Fibroblast of pulmonary artery (primary cell): ENCODE results near the gene MYL9.

Experiments
- DNase-seq: peaks from one replicate; pipeline ENCODE4 v3.0.0-alpha.2; 2010; ENCODE audit warnings: low read depth
- H3K4me3 ChIP-seq: replicated peaks from 2 replicates; pipeline ENCODE4 v1.5.1; 2011; ENCODE audit warnings: low read depth, mild to moderate bottlenecking, control low read depth, low read length, moderate library complexity
- TF ChIP-seq, protein P1 (sequence below): IDR thresholded peaks from 2 replicates; pipeline ENCODE4 v1.5.1; 2011; ENCODE audit warnings: mild to moderate bottlenecking, control low read depth, low read length, inconsistent platforms; ENCODE audit errors: missing control alignments

MYL9 gene

DNA sequence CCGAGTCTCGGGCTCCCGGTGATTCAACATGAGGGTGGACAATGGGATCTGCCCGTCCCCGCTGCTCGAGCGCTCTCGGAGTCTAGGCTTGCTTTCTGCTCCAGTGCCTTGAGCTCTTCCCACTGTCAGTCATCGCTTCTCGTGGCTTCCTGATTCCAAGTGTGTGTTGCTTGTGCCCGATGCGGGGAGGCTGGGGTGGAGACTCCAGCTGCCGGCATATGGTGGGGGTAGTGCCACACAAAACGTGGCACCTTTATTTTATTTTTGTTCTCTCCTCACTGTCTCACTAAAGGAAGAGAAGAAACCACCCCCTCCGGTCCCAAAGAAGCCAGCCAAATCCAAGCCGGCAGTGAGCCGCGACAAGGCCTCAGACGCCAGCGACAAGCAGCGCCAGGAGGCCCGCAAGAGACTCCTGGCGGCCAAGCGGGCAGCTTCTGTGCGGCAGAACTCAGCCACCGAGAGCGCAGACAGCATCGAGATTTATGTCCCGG is 14.8 kb upstream of the MYL9 start:
- TF ChIP-seq, protein P1, sequence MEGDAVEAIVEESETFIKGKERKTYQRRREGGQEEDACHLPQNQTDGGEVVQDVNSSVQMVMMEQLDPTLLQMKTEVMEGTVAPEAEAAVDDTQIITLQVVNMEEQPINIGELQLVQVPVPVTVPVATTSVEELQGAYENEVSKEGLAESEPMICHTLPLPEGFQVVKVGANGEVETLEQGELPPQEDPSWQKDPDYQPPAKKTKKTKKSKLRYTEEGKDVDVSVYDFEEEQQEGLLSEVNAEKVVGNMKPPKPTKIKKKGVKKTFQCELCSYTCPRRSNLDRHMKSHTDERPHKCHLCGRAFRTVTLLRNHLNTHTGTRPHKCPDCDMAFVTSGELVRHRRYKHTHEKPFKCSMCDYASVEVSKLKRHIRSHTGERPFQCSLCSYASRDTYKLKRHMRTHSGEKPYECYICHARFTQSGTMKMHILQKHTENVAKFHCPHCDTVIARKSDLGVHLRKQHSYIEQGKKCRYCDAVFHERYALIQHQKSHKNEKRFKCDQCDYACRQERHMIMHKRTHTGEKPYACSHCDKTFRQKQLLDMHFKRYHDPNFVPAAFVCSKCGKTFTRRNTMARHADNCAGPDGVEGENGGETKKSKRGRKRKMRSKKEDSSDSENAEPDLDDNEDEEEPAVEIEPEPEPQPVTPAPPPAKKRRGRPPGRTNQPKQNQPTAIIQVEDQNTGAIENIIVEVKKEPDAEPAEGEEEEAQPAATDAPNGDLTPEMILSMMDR: no peak
- no peak overlapping the region for H3K4me3 ChIP-seq
- no peak for DNase-seq

DNA sequence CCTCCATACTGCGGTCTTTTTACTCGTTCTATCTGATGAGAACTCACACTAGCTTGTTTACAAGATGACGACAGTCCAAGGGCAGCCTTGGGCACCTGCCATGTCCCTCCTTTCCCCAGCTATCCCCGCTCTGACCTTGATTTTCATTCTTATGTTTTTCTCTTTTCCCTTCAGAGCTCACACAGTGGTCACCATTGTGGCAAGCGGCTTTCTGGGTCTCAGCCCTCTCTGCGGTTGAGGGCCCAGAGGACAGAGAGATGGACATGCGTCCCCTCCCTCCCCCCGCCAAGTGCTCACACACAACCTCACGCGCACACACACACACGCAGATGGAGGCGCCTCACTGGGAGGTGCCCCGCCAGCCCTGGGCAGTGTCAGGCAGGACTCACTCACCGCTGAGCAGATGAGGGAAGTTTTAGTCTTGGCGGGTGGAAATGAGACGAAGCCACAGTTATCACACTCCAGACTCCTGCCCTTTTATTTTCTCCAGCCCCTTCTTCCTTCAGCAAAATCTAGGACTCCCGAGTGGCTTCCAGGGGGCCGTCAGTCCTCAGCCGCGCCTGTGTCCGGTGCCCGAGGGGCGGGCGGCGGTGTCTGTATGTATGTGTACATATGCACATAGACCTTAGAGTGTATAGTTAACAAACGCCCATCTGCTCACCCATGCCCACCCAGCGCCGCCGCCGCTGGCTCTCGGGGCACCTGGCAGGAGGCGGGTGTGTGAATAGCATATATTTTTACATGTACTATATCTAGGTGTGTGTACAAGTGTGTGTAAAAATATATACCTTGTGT is 13.8 kb upstream of the MYL9 start:
- no peak overlapping the region for H3K4me3 ChIP-seq
- TF ChIP-seq, protein P1: no peak
- DNase-seq: no peak

DNA sequence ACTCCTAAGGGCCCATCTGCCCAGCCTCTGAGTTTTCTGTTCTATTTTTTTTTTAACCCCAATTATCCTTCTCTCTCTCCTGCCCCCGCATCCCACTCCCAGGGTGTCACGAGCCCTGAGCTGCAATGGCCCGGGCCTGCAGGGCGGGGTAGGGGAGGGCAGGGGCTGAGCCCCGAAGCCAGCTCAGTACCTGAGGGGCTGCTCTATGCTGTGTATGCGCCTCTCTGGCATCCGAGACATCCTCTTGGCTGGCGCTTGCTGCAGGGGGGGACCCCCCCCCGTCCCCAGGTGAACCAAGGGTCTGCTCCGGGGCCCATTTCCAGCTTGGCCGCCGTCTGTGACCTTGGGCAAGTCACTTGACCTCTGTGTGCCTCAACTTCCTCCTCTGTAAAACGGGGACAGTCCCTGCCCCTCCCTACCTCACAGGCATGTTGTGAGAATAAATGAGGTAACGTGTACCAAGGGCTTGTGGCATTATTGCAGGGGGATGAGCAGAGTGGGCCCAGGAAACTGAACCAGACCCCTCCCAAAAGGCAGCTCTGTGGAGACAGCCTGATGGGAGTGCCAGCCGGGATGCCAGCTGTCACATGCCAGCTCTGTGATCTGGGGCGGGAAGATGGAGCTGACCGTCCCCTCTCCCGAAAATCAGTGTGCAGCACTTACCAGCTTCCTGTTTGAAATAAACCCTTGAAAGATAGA is 13.0 kb upstream of the MYL9 start:
- TF ChIP-seq, protein P1: no peak

DNA sequence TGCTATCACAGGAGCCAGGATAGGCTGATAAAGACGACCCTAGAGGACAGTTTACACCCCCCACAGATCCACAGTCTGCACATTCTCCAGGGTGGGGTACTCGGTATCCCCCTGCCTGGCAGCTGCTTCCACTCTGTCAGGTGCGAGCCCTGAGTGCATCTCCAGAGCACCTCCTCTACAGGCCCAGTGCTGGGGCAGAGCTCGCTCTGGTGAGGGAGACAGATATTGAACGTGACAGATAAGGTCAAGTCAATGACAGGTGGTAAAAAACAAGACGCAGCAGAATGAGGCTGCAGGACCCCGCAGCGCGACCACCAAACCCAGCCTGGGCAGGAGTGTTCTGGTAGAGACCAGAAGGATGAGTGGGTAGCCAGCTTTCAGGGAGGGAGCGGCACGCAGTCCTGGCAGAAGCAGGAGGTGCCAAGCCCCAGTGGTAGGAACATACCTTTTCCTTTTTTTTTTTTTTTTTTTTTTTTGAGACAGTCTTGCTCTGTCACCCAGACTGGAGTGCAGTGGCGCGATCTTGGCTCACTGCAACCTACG is 12.4 kb upstream of the MYL9 start:
- TF ChIP-seq, protein P1: no peak
- H3K4me3 ChIP-seq: no peak overlapping the region
- DNase-seq: no peak

More for the DNA sequence above, 13.0 kb upstream of the MYL9 start:
- H3K4me3 ChIP-seq: no peak overlapping the region
- DNase-seq: no peak

DNA sequence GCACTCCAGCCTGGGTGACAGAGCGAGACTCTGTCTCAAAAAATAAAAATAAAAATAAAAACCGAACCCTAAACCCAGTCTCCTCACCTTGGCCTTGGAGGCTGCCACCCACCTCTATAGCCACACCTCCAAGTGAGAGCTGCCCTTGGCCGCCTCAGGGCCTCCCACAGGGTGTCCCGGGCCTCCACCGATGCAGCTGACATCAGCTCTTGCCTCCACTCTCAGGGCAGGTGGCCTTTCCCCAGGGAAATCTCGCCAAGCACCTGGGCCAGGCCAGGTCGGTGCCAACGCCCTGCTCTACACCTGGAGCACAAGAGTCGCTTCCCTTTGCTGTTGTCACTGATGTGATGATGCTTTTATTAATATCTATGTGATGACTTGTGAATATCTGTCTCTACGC is 8.9 kb upstream of the MYL9 start:
- no peak overlapping the region for H3K4me3 ChIP-seq
- TF ChIP-seq, protein P1: no peak
- no peak for DNase-seq

DNA sequence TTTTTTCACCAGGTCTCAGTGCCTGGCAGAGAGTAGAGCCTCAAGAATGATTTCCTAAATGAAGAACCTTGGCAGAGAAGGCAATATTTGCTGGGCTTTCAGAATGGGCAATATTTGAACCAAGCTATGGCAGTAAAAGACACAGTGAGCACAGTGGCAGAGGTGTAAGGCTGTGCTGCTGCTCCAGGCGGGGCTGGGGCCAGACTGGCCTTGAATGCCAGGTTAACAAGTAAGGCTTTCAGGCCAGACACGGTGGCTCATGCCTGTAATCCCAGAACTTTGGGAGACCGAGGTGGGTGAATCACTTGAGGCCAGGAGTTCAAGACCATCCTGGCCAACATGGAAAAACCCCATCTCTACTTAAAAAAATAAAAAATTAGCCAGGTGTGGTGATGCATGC is 8.5 kb upstream of the MYL9 start:
- H3K4me3 ChIP-seq: no peak overlapping the region
- DNase-seq: no peak
- TF ChIP-seq, protein P1: no peak
